ENCODE results near the gene ACSL1.
A peak's percentile ranks its signal among the peaks of the same experiment; 100 is the strongest.

Gene ACSL1

GRCh38 chr4:184848510-184848909, 22.7 kb upstream of the ACSL1 start:
- H4K20me1 ChIP-seq (ENCODE audit: insufficient read depth, low read length): no peaks in the 10 kb centered on the region
- H3K9ac ChIP-seq (ENCODE audit: low read length): no peak overlapping the region
- no peak overlapping the region for H3K4me3 ChIP-seq (ENCODE audit: low read length)
- no peak overlapping the region for H3K27ac ChIP-seq (ENCODE audit: low read length)
- H2AFZ ChIP-seq (ENCODE audit: low read depth, low read length): no peak overlapping the region
- no peaks in the 10 kb centered on the region for H3K27me3 ChIP-seq (ENCODE audit: low read depth, low read length)
- H3K4me2 ChIP-seq (ENCODE audit: low read length): peak overlapping the region; percentile 75
- TF ChIP-seq CTCF (IDR thresholded peaks at IDR 0.05; ENCODE audit: low read depth, low read length) (no peak), EZH2phosphoT487 (IDR thresholded peaks at IDR 0.05; ENCODE audit: low read depth) (no peak)
- no peaks in the 10 kb centered on the region for H3K79me2 ChIP-seq (ENCODE audit: low read length)
- H3K9me3 ChIP-seq (ENCODE audit: insufficient read depth, low read length): no peaks in the 10 kb centered on the region
- H3K36me3 ChIP-seq (replicated peaks; ENCODE audit: low read depth, low read length): no peaks in the 10 kb centered on the region
- H3K4me1 ChIP-seq (ENCODE audit: low read length): peaks cover 35% of the 10 kb centered on the region

- H3K79me2 ChIP-seq (ENCODE audit: low read length): no peaks in the 10 kb centered on the region
- H3K4me2 ChIP-seq (ENCODE audit: low read length): no peak overlapping the region
- no peaks in the 10 kb centered on the region for H3K36me3 ChIP-seq (replicated peaks; ENCODE audit: low read depth, low read length)
- TF ChIP-seq EZH2phosphoT487 (IDR thresholded peaks at IDR 0.05; ENCODE audit: low read depth) (no peak), CTCF (IDR thresholded peaks at IDR 0.05; ENCODE audit: low read depth, low read length) (no peak)
- H3K27me3 ChIP-seq (ENCODE audit: low read depth, low read length): no peaks in the 10 kb centered on the region
- no peak overlapping the region for H3K27ac ChIP-seq (ENCODE audit: low read length)
- H3K4me3 ChIP-seq (ENCODE audit: low read length): no peak overlapping the region
- no peak overlapping the region for H3K9ac ChIP-seq (ENCODE audit: low read length)
- H3K9me3 ChIP-seq (ENCODE audit: insufficient read depth, low read length): no peaks in the 10 kb centered on the region
- H3K4me1 ChIP-seq (ENCODE audit: low read length): peaks cover 33% of the 10 kb centered on the region
- no peaks in the 10 kb centered on the region for H4K20me1 ChIP-seq (ENCODE audit: insufficient read depth, low read length)
- H2AFZ ChIP-seq (ENCODE audit: low read depth, low read length): no peak overlapping the region
Measured at GRCh38 chr4:184846531-184846930, 20.8 kb upstream of the ACSL1 start.

GRCh38 chr4:184845367-184846021, 19.7 kb upstream of the ACSL1 start:
- H2AFZ ChIP-seq (ENCODE audit: low read depth, low read length): no peak overlapping the region

GRCh38 chr4:184844742-184845141, 19.0 kb upstream of the ACSL1 start:
- TF ChIP-seq CTCF (IDR thresholded peaks at IDR 0.05; ENCODE audit: low read depth, low read length): no peak
- TF ChIP-seq EZH2phosphoT487 (IDR thresholded peaks at IDR 0.05; ENCODE audit: low read depth): no peak
- Histone ChIP-seq H3K4me1 (ENCODE audit: low read length) (peaks cover 16% of the 10 kb centered on the region), H3K4me2 (ENCODE audit: low read length) (no peak overlapping the region), H3K36me3 (replicated peaks; ENCODE audit: low read depth, low read length) (no peaks in the 10 kb centered on the region), H2AFZ (ENCODE audit: low read depth, low read length) (no peak overlapping the region), H3K9me3 (ENCODE audit: insufficient read depth, low read length) (no peaks in the 10 kb centered on the region), H3K9ac (ENCODE audit: low read length) (no peak overlapping the region), H4K20me1 (ENCODE audit: insufficient read depth, low read length) (no peaks in the 10 kb centered on the region), H3K79me2 (ENCODE audit: low read length) (no peaks in the 10 kb centered on the region), H3K27me3 (ENCODE audit: low read depth, low read length) (no peaks in the 10 kb centered on the region), H3K4me3 (ENCODE audit: low read length) (no peak overlapping the region), H3K27ac (ENCODE audit: low read length) (no peak overlapping the region)

More at GRCh38 chr4:184845367-184846021, 19.7 kb upstream of the ACSL1 start:
- Histone ChIP-seq H3K9ac (ENCODE audit: low read length) (no peak overlapping the region), H3K36me3 (replicated peaks; ENCODE audit: low read depth, low read length) (no peaks in the 10 kb centered on the region), H4K20me1 (ENCODE audit: insufficient read depth, low read length) (no peaks in the 10 kb centered on the region), H3K4me1 (ENCODE audit: low read length) (peaks cover 23% of the 10 kb centered on the region), H3K4me3 (ENCODE audit: low read length) (no peak overlapping the region), H3K79me2 (ENCODE audit: low read length) (no peaks in the 10 kb centered on the region), H3K27me3 (ENCODE audit: low read depth, low read length) (no peaks in the 10 kb centered on the region), H3K9me3 (ENCODE audit: insufficient read depth, low read length) (no peaks in the 10 kb centered on the region), H3K4me2 (ENCODE audit: low read length) (no peak overlapping the region), H3K27ac (ENCODE audit: low read length) (no peak overlapping the region)
- TF ChIP-seq EZH2phosphoT487 (IDR thresholded peaks at IDR 0.05; ENCODE audit: low read depth) (no peak), CTCF (IDR thresholded peaks at IDR 0.05; ENCODE audit: low read depth, low read length) (no peak)

Data from OCI-LY3 (cell line).